Keratinocyte (primary cell): Measurements from ENCODE around the gene THAP11. TPM values are rescaled to one million over a fixed set of nuclear protein-coding genes. Genes with fewer than 3 reads are reported as not detected.

Experiments used
- DNase-seq: peaks from one replicate; pipeline ENCODE4 v3.0.0-alpha.2; 2011; ENCODE audit warnings: low read depth, missing footprints, low spot score
- FAIRE-seq: peaks from 2 replicates; lab custom pipeline; 2011; peaks lifted over from hg19 to GRCh38; lab: Jason Lieb, UNC
- H2AFZ ChIP-seq: 2 replicates; pipeline ENCODE4 v1.6.0; 2012; ENCODE audit warnings: low read length, control low read depth, inconsistent platforms; ENCODE audit not compliant: control insufficient read depth
- H3K27ac ChIP-seq: 2 replicates; pipeline ENCODE4 v1.5.1; 2011; ENCODE audit warnings: low read length; ENCODE audit not compliant: control insufficient read depth, insufficient read depth
- H3K27me3 ChIP-seq: 3 replicates; pipeline ENCODE4 v1.6.0; 2011; ENCODE audit warnings: low read length; ENCODE audit not compliant: control insufficient read depth, insufficient read depth; ENCODE audit errors: extremely low read depth
- H3K36me3 ChIP-seq, 2 experiments: 2 replicates in 1 of 2; 3 replicates in 1 of 2; pipeline ENCODE4 v1.5.1; 2011; ENCODE audit warnings: low read length in 2 of 2, mild to moderate bottlenecking in 1 of 2; ENCODE audit not compliant: control insufficient read depth in 2 of 2, insufficient read depth in 2 of 2; ENCODE audit errors: extremely low read depth in 1 of 2
- H3K4me1 ChIP-seq: 3 replicates; pipeline ENCODE4 v1.5.1; 2011; ENCODE audit warnings: low read length; ENCODE audit not compliant: control insufficient read depth, insufficient read depth; ENCODE audit errors: extremely low read depth
- H3K4me2 ChIP-seq: 3 replicates; pipeline ENCODE4 v1.6.0; 2011; ENCODE audit warnings: low read depth, low read length; ENCODE audit not compliant: control insufficient read depth, insufficient read depth; ENCODE audit errors: extremely low read depth
- H3K4me3 ChIP-seq, 3 experiments: fragments of 200-600 bp in 1 of 3; sonication (generic) in 1 of 3; 2 replicates in 2 of 3; 3 replicates in 1 of 3; pipeline ENCODE4 v1.5.1; 2011 to 2016; ENCODE audit warnings: low read length in 3 of 3, mild to moderate bottlenecking in 3 of 3, control low read depth in 2 of 3, inconsistent platforms in 1 of 3, low read depth in 1 of 3, mixed read lengths in 1 of 3, mixed run types in 1 of 3, moderate library complexity in 1 of 3; ENCODE audit not compliant: control insufficient read depth in 2 of 3, insufficient read depth in 2 of 3; ENCODE audit errors: extremely low read depth in 1 of 3
- H3K79me2 ChIP-seq: 2 replicates; pipeline ENCODE4 v1.6.0; 2012; ENCODE audit warnings: low read length; ENCODE audit not compliant: control insufficient read depth, insufficient read depth
- H3K9ac ChIP-seq: 3 replicates; pipeline ENCODE4 v1.6.0; 2011; ENCODE audit warnings: low read length; ENCODE audit not compliant: control insufficient read depth, insufficient read depth; ENCODE audit errors: extremely low read depth
- H3K9me1 ChIP-seq: 3 replicates; pipeline ENCODE4 v1.6.0; 2011; ENCODE audit warnings: low read length; ENCODE audit not compliant: control insufficient read depth, insufficient read depth; ENCODE audit errors: extremely low read depth
- H3K9me3 ChIP-seq: 2 replicates; pipeline ENCODE4 v1.5.1; 2012; ENCODE audit warnings: low read depth, low read length; ENCODE audit not compliant: control insufficient read depth
- H4K20me1 ChIP-seq: 3 replicates; pipeline ENCODE4 v1.6.0; 2011; ENCODE audit warnings: low read length; ENCODE audit not compliant: control insufficient read depth, insufficient read depth; ENCODE audit errors: extremely low read depth
- CTCF ChIP-seq, 3 experiments: IDR thresholded peaks in 1 of 3; conservative IDR thresholded peaks in 1 of 3; optimal IDR thresholded peaks in 1 of 3; 2 replicates in 2 of 3; 3 replicates in 1 of 3; pipeline versions ENCODE3 to v1.5.1; 2011; ENCODE audit warnings: low read length in 3 of 3, mild to moderate bottlenecking in 3 of 3, moderate library complexity in 2 of 3, control low read depth in 1 of 3, inconsistent platforms in 1 of 3; ENCODE audit not compliant: insufficient read depth in 2 of 3; ENCODE audit errors: extremely low read depth in 1 of 3
- EZH2 ChIP-seq: IDR thresholded peaks from one replicate; pipeline ENCODE4 v1.6.1; 2012; ENCODE audit warnings: inconsistent platforms, mild to moderate bottlenecking, low read length, moderate library complexity
- dilution Hi-C: fragments of 300-500 bp; cut with MboI; formaldehyde crosslinking; loops from one replicate; pipeline ENCODE4 v1.7.0; 2020; ENCODE audit warnings: low sequenced_read_pairs; ENCODE audit not compliant: extremely low pct_ligation_motif_present
- polyA plus RNA-seq, 5 experiments: library from polyadenylated mRNA; depleted of rRNA in 3 of 5; stranded (reverse) in 3 of 5; stranded (forward) in 1 of 5; unstranded in 1 of 5; fragments of >200 nt; gene quantifications; 1 replicate in 1 of 5; 2 replicates in 3 of 5; 3 replicates in 1 of 5; pipeline versions ENCODE4 v1.2.1 to v1.2.3, GENCODE V29; 2011 to 2012; ENCODE audit warnings: missing spikeins in 2 of 5, low read depth in 1 of 5, low replicate concordance in 1 of 5

THAP11 gene
- polyA plus RNA-seq, 1 donor (not counting 4 experiments of a cell fraction or from before 2014, with no cell fraction given): 11.8 TPM

GRCh38 chr16:67868290-67868689, 26.2 kb downstream of the THAP11 start:
- H3K9me1 ChIP-seq: no peaks in the 10 kb centered on the region
- H3K4me1 ChIP-seq: peaks cover 16% of the 10 kb centered on the region
- FAIRE-seq (no peak), DNase-seq (no peak)
- no peak overlapping the region for H3K4me3 ChIP-seq
- no peak overlapping the region for H3K27ac ChIP-seq
- dilution Hi-C loops: no loop called here
- no peaks in the 10 kb centered on the region for H3K27me3 ChIP-seq
- no peak overlapping the region for H3K4me2 ChIP-seq
- TF ChIP-seq EZH2 (no peak), CTCF (optimal IDR thresholded peaks at IDR 0.05 in 1 of 3, IDR thresholded peaks at IDR 0.05 in 1 of 3, conservative IDR thresholded peaks at IDR 0.05 in 1 of 3; ENCODE audit: extremely low read depth in 1 of 3, insufficient read depth in 2 of 3, low read length in 3 of 3) (no peak)
- peaks cover 36 to 52% of the 10 kb centered on the region in 2 experiments for H3K36me3 ChIP-seq
- H3K9ac ChIP-seq: no peak overlapping the region
- no peaks in the 10 kb centered on the region for H3K9me3 ChIP-seq
- H2AFZ ChIP-seq: no peak overlapping the region
- peaks cover 20% of the 10 kb centered on the region for H3K79me2 ChIP-seq
- H4K20me1 ChIP-seq: peaks cover 11% of the 10 kb centered on the region

- Histone ChIP-seq H3K79me2 (peaks cover 23% of the 10 kb centered on the region), H3K4me3 (no peak overlapping the region), H3K4me2 (no peak overlapping the region), H3K9me3 (no peaks in the 10 kb centered on the region), H3K4me1 (peaks cover 29% of the 10 kb centered on the region), H3K27ac (no peak overlapping the region), H3K36me3 (peaks cover 34 to 50% of the 10 kb centered on the region in 2 experiments), H4K20me1 (peaks cover 4% of the 10 kb centered on the region), H3K9ac (no peak overlapping the region), H2AFZ (no peak overlapping the region), H3K9me1 (no peaks in the 10 kb centered on the region), H3K27me3 (no peaks in the 10 kb centered on the region)
- dilution Hi-C loops: no loop called here
- DNase-seq: no peak
- no peak for TF ChIP-seq CTCF (optimal IDR thresholded peaks at IDR 0.05 in 1 of 3, IDR thresholded peaks at IDR 0.05 in 1 of 3, conservative IDR thresholded peaks at IDR 0.05 in 1 of 3; ENCODE audit: extremely low read depth in 1 of 3, insufficient read depth in 2 of 3, low read length in 3 of 3)
- TF ChIP-seq EZH2: no peak
- FAIRE-seq: no peak
Observed at GRCh38 chr16:67869653-67870052, 27.5 kb downstream of the THAP11 start.
